GM19467 (cell line): ENCODE results near the gene ZNF79.

Experiments
- ATAC-seq: cut with Tn5 transposase; IDR thresholded peaks from one replicate; pipeline ENCODE4 v1.9.1; 2021; ENCODE audit warnings: mild to moderate bottlenecking, moderate library complexity; ENCODE audit not compliant: unreplicated experiment

The ZNF79 gene

GRCh38 chr9:127492616-127493015, 68.4 kb downstream of the ZNF79 start:
- ATAC-seq: no peak

GRCh38 chr9:127493592-127494303, 69.6 kb downstream of the ZNF79 start:
- no peak for ATAC-seq

GRCh38 chr9:127494304-127494702, 70.1 kb downstream of the ZNF79 start:
- no peak for ATAC-seq
